HFFc6 (cell line): ENCODE data around the gene TAF3. TPM values are rescaled to one million over a fixed set of nuclear protein-coding genes. Genes with fewer than 3 reads are reported as not detected.

ENCODE experiments used
- DNase-seq: peaks from one replicate; pipeline ENCODE4 v3.0.0-alpha.2; 2018
- H3K27ac Mint-ChIP-seq: 2 replicates; pipeline ENCODE4 v1.8.0; 2020; ENCODE audit warnings: mild to moderate bottlenecking, mixed read lengths
- H3K27me3 Mint-ChIP-seq: 2 replicates; pipeline ENCODE4 v1.8.0; 2021; ENCODE audit warnings: mild to moderate bottlenecking, moderate library complexity, mixed read lengths; ENCODE audit not compliant: insufficient read depth
- H3K36me3 Mint-ChIP-seq: 2 replicates; pipeline ENCODE4 v1.8.0; 2021; ENCODE audit warnings: low read depth, mixed read lengths
- H3K4me1 Mint-ChIP-seq: 2 replicates; pipeline ENCODE4 v1.8.0; 2020; ENCODE audit warnings: low read depth, mixed read lengths
- H3K4me3 Mint-ChIP-seq: 2 replicates; pipeline ENCODE4 v1.8.0; 2020; ENCODE audit warnings: mild to moderate bottlenecking, moderate library complexity, mixed read lengths
- H3K9me3 Mint-ChIP-seq: 2 replicates; pipeline ENCODE4 v1.8.0; 2020; ENCODE audit warnings: mild to moderate bottlenecking, mixed read lengths
- CTCF ChIP-seq: fragments of 200-600 bp; sonication (generic); IDR thresholded peaks from 2 replicates; pipeline ENCODE4 v1.5.0; 2021; ENCODE audit warnings: antibody characterized with exemption, mild to moderate bottlenecking
- total RNA-seq, 6 experiments: library from RNA; stranded (reverse); fragmentation: NEBNext Ultra II Directional; extraction: Animal tissue kit (Norgen Biotek cat#: 25700); gene quantifications; 2 replicates in 1 of 6; 3 replicates in 5 of 6; pipeline ENCODE4 v1.2.3, GENCODE V29; 2021

Gene TAF3
- total RNA-seq, 6 experiments from 2014 or later: 8.1 to 11.3 (median 9.7) TPM

GRCh38 chr10:7984896-7985295 is 166.6 kb downstream of the TAF3 start:
- TF ChIP-seq CTCF: no peak

GRCh38 chr10:7986851-7987250 is 168.5 kb downstream of the TAF3 start:
- no peaks in the 10 kb centered on the region for H3K27me3 Mint-ChIP-seq
- no peak overlapping the region for H3K4me3 Mint-ChIP-seq
- no peak for TF ChIP-seq CTCF
- H3K9me3 Mint-ChIP-seq: no peaks in the 10 kb centered on the region
- H3K27ac Mint-ChIP-seq: no peak overlapping the region
- peaks cover 11% of the 10 kb centered on the region; the same call in 1 of the 2 replicates for H3K4me1 Mint-ChIP-seq
- H3K36me3 Mint-ChIP-seq: 0 out of 2 replicates have a peak, but pooled peaks cover 4% of the 10 kb centered on the region
- no peak for DNase-seq

More at GRCh38 chr10:7984896-7985295, 166.6 kb downstream of the TAF3 start:
- no peaks in the 10 kb centered on the region for H3K9me3 Mint-ChIP-seq
- peaks cover 11% of the 10 kb centered on the region; the same call in 1 of the 2 replicates for H3K4me1 Mint-ChIP-seq
- 0 out of 2 replicates have a peak, but pooled peaks cover 4% of the 10 kb centered on the region for H3K36me3 Mint-ChIP-seq
- no peaks in the 10 kb centered on the region; the same call in 1 of the 2 replicates for H3K27me3 Mint-ChIP-seq
- no peak for DNase-seq
- no peak overlapping the region for H3K27ac Mint-ChIP-seq
- H3K4me3 Mint-ChIP-seq: no peak overlapping the region

- no peak overlapping the region for H3K27ac Mint-ChIP-seq
- no peak for DNase-seq
- TF ChIP-seq CTCF: no peak
- H3K36me3 Mint-ChIP-seq: 0 out of 2 replicates have a peak, but pooled peaks cover 4% of the 10 kb centered on the region
- no peaks in the 10 kb centered on the region for H3K9me3 Mint-ChIP-seq
- H3K4me3 Mint-ChIP-seq: no peak overlapping the region
- H3K4me1 Mint-ChIP-seq: peaks cover 11% of the 10 kb centered on the region; the same call in 1 of the 2 replicates
- H3K27me3 Mint-ChIP-seq: no peaks in the 10 kb centered on the region
Measured at GRCh38 chr10:7988989-7989388, 170.7 kb downstream of the TAF3 start.

GRCh38 chr10:7998831-7999230 is 180.5 kb downstream of the TAF3 start:
- Mint-ChIP-seq H3K36me3 (peaks cover 14% of the 10 kb centered on the region), H3K27ac (no peak overlapping the region), H3K4me1 (no peaks in the 10 kb centered on the region), H3K27me3 (no peaks in the 10 kb centered on the region), H3K9me3 (no peaks in the 10 kb centered on the region), H3K4me3 (no peak overlapping the region)
- no peak for DNase-seq
- no peak for TF ChIP-seq CTCF

- TF ChIP-seq CTCF: no peak
- peaks cover 16% of the 10 kb centered on the region for H3K9me3 Mint-ChIP-seq
- H3K27me3 Mint-ChIP-seq: no peaks in the 10 kb centered on the region
- peaks cover 28% of the 10 kb centered on the region for H3K36me3 Mint-ChIP-seq
- no peak for DNase-seq
- no peak overlapping the region for H3K4me3 Mint-ChIP-seq
- no peaks in the 10 kb centered on the region for H3K4me1 Mint-ChIP-seq
- H3K27ac Mint-ChIP-seq: no peak overlapping the region
Measured at GRCh38 chr10:8004469-8005000, 186.2 kb downstream of the TAF3 start.
